ENCODE measurements around the gene ZNRF1. TPM values are rescaled to one million over a fixed set of nuclear protein-coding genes. Genes with fewer than 3 reads are reported as not detected.
A peak's percentile ranks its signal among the peaks of the same experiment; 100 is the strongest.

The ZNRF1 gene
- polyA plus RNA-seq, 1 donor, result 40.5 TPM

DNA sequence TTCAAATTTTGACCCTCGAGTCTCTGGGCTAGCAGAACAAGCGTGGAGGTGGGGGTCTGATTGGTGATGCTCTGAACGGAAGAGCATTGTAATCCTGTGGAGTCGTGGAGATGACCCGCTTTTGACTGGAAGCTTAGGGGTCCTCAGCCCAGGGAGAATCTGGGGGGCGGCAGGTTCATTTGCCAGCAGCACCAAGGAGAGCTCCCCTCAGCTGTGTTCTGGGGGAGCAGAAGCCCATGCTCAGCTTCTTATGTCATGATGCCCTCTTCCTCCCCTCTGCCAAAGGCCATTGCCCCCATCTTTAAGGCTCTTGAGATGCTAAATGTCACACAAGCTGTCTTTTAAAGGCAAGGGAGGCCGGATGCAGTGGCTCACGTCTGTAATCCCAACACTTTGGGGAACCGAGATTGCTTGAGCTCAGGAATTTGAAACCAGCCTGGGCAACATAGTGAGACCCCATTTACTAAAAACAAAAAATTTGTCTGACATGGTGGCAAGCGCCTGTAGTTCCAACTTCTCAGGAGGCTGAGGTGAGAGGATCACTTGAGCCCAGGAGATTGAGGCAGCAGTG lies 98.5 kb downstream of the ZNRF1 start:
- DNase-seq (ENCODE audit: low read depth), result no peak

DNA sequence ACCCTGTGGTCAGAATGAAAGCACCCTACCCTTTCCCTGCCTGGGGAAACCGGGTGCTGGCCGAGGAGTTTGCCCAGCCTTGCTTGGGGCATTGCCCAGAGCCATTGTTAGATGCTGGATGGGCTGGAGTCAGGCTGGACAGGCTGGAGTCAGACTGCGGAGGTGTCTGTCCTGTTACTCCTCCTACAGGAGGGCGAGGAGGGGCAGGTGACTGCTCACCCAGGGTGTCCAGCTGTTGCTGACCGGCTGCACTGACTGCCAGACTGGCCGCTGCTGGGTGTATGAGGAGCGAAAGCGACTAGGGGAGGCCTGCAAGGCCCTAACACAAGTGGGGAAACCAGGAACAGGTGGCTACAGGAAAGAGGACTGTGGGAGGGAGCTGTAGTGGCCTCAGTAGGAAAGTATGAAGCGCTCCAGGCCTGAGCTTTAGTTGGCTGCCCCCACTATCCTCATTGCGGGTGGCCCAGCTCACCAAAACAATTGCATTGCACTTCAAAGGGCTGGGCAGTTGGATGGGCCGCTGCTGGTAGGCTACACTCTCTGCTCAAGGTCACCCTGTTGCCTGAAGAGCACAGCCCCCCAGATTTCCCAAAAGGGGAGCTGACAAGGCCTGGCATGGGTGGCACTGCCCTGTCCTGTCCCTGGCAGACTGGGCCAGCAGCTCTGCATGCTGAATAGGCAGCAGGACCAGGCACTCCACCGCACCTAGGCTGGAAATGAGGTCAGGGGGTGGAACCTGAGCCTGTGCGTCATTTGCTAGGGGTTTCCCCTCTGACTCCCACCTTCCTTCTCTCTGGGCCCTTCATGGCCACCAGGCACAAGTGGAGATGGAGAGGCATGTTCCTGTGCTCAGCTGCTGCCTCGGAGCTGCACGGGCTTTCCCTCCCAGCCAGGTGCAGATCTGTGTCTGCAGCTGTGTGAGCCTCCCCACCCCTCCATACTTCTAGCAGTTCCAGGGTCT lies 99.4 kb downstream of the ZNRF1 start:
- no peak for DNase-seq (ENCODE audit: low read depth)

DNA sequence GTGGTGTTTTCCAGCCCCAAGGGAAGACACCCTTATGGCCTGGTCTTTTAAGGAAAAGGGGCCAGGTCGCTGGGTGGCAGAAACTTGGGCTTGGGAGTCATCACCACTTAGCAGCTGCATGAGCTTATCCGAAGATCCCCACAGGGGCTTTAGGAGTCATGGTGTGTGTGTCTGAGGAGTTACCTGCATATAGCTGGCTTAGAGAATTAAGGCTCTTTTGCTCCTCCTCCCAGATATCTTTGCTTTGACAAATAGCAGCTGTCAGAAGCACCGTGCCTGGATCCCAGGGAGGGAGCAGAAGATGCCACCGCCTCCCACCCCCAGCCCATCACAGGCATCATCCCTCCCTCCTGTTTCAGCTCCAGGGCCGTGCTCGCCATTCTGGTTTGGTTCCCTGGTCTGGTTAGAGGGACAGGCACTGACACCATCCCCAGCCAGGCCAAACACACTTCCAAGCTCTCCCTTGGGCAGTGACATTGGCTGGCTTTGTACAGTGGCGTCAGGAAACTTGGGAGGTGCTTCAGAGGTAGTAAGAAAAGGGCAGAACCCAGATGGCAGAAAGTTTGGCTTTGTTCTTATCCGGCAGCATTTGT lies 100.3 kb downstream of the ZNRF1 start:
- no peak for DNase-seq (ENCODE audit: low read depth)

DNA sequence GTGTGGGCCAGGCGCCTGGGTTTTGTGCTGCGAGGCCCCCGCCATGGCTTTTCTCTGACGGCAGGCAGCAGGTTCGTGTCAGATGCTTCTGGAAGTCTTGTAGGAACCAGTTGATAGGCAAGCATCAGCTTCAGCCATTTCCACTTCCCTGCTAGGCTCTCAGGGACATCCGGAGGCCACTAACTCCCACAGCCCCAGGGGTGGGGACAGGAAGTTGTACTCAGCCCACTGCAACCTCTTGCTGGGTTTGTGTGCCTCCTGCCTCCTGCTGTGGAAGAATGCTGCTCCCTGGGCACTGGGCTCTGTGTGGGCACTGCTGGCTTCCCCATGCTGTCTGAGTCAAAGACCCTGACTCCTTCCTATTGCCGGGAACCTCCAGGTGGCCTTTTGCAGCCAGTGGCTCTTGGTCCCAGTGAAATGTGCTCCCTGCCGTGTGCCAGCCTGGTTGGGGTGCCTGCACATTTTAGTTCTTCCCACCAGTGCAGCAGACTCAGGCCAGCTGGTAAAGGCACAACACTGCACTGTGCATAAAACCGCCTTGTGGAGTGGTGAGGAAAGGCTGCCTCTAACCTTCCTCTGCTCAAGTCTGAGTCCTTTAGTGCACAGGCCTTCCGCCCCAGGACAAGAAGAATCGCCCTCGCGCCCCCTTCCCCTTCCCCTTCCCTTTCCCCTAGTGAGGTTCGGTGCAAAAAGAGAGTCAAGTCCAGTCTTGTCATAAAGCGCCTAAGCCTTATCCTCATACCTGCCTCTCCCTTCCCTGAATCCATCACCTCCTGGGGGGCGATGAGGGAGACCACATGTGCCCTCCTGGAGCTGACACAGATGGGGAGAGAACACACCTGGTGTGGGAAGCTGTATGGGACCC lies 101.1 kb downstream of the ZNRF1 start:
- DNase-seq (ENCODE audit: low read depth), result no peak

DNA sequence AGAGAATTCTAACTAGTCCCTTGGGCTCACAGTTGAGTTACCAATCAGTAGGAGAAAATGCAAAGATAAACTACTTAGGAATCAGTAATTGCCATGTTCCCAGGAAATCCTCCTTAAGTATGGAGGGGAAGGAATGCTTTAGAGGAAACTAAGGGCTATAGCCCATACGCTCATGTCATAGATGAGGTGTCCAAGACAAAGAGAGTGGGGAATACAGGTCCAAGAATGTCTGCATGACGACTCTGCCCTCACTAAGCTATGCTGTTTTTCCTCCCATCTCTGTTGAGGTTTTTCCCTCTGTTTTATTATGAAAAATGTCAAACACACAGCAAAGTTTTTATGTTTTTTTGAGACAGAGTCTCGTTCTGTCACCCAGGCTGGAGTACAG lies 101.8 kb downstream of the ZNRF1 start:
- no peak for DNase-seq (ENCODE audit: low read depth)

DNA sequence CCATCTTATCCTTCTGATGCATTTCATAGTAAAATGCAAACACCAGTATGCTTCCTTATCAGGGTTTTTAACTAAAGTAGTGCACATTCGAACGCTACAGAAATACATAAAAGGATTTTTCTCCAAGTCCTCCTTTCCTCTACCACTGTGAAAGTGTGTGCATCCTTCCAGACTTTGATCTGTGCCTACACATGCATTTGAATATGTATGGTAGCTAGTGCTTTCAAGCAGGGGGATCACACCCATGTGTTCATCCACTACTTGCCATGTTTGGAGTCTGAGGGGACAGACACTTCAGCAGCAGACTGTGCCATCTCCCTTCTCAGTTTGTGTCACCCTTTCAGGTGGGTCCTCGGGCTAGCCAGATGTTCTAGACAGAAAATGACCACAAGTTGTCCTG lies 102.8 kb downstream of the ZNRF1 start:
- no peak for DNase-seq (ENCODE audit: low read depth)

DNA sequence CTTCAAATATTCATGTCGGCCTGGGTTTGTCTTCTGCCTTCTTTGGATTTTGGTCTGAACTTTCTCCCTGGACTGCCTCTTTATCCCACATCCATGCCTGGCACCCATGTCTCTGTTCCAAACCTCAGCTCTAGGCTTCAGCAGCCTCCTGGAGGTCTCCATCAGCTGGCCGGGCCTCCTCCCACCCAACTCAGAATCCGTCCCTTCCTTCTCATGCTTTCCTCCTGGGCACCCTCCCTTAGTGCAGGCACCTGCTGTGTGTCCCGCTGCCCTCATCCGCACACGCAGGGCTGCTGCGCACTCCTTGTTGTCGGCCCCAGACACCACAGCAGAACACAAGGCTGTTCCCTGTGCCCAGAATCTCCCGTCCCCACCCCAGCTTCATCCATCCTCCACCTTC lies 103.8 kb downstream of the ZNRF1 start:
- no peak for DNase-seq (ENCODE audit: low read depth)

DNA sequence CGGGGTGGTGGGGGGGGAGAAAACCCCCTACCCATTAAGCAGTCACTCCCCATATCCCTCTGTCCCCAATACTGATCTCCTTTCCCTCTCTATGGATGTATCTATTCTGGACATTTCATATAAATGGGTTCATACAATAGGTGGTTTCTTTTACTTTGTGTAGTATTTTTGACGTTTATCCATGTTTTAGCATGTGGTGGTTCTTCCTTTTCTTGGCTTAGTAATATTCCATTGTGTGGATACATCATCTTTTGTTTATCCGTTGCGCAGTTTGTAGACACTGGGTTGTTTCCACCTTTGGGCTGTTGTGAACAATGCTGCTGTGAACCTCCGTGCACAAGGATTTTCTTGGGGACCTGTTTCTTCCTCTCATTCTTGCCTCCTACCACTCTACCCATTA lies 105.2 kb downstream of the ZNRF1 start:
- DNase-seq (ENCODE audit: low read depth), result no peak

DNA sequence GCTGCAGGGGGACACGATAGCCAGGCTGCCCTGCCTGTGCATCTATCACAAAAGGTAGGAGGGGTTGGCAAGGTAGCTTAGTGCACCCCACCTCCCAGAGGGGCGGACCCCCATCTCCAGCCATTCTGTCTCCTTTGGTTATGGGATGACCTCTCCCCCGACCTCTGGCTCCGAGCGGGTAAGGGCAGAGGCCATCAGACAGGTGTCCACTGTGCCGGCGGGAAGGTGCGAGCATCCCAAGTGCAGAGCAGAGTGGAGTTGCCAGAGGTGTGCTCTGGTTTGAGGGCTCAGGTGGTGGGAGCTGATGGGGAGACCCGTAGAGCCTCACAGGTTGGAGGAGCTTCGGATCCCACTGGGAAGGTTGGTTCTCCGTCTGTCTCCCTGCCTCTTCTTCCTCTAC lies 106.0 kb downstream of the ZNRF1 start:
- DNase-seq (ENCODE audit: low read depth), result no peak

DNA sequence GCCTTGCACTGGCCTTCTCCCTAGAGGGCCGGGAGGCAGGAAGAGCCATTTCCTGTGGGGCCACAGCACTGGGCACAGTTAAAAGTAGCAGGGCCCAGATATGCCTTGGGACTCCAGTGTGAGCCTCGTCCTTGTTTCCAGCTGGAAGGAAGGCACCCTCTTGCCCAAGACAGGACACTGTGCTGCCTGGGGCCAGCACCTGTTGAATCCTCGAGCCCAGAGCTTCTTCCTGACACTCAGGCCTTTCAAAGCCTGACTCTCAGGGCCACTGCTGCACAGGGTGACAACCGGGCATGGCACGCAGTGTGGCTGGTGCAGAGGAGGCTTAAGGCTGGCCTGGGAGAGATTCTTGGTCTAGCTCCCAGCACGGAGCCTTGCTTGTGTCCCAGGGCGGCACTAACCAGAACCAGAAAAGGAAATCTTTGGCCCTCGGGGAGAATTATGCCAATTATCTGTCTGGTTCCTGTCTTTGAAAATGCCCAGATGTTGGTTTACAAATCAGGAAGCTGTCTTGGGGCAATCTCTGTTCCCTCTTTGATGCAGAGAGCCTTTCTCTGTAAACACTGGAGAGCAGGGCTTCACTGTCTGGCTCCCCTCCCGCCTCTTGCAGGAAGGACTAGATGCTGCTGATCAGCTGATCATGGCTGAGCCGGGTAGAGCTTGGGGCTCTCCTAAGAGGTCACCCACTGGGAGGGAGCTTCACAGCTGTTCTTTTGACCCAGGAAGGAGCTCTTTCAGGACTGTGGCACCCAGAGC lies 106.7 kb downstream of the ZNRF1 start:
- DNase-seq (ENCODE audit: low read depth), result no peak

DNA sequence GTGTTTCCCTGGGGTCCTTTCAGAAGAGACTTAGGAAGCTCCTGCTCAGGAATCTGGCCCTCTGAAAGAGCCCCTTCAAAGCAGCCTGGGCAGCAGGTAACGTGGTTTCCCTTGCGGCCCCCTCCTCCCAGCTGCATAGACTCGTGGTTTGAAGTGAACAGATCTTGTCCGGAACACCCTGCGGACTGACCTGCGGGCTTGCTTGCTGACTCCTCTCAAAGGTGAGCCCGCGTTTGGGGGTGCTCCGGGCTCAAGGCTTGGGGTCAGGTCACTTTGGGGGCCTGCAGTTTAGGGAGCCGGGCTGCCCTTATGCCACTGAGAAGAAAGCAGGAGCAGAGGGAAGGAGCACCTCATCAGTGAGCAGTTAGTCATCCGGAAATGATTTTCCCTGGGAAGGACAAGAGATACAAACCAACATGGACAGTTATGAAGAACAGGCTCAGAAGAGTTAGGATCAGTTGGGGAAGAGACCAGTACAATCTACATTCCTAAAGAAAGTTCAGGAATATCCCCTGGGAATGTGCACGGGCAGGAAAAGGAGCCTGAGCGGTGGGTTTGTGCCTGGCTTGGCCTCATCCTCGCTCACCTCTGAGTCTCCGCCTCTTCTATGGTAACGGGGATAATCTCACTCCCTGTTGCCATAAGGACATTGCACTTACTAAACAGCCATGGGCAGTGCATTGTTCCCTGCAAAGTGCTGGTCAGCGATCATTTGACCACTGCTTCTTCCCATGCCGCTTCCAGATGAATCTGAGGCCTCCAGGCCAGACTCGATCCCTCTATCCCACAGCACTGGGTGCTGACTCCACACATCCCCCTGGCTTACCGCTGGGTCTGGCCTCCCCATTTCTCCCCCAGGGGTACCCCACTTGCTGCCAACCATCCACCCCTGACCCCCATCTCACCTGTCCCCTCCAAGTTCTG lies 107.8 kb downstream of the ZNRF1 start:
- no peak for DNase-seq (ENCODE audit: low read depth)

DNA sequence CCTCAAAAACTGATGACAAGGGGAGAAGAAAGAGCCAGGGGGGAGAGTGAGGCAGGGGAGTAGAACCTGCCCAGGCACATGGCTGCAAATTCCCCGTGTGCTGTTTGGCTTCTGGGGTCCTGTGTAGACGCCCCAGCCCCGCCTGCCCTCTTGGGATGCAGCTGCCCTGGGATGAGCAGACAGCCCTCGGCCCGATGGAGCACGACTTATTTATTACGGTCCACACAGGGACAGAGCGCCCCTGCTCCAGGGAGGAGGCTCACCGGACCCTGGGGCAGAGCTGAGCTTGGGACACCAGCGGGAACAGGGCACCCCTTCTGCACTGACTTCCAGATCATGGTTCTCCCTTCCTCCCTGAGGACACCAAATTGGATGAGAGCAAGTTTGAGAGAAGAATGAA lies 108.7 kb downstream of the ZNRF1 start:
- DNase-seq (ENCODE audit: low read depth), result no peak

DNA sequence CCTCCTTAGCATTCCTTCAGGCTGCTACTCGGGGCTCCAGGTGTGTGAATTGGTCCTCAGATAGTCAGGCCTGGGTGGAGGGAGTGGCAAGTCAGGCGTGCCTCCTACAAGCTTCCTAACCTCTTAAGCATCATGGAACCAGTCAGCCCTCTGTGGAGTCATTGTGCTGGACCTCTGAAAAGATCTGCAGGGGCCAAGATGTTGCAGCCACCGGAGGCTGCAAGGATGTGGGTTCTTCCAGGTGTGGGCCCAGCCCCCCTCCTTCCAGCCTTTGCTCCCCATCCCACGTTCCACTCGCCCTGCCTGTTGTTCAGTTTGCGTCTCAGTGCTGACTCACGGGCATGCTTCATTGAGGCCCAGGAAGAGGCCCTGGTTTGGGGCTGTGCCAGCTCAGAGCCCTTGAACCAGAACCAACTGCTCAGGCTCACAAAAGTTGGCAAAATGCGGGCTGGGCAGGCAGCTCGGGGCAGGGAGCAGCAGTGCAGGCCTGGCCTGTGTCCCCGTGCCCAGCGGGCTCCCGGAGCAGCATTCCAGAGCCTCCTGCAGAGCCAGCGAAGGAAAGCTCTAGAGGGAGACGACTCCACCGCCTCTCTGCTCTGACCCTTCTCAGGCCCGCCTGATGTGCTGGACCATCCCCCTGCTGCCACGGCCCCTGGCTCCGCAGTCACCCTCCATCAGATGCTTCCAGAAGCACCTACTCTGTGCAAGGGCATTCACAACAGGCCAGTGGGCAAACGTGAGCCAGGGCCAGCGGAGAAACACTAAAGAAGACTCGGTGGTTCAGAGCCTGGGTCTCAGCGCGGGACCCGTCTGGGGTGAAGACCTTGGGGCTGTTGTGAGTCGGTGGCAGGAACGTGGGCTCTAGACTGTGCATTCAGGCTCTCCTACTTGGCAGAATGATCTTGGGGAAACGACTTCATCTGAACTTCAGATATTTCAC lies 110.2 kb downstream of the ZNRF1 start:
- DNase-seq (ENCODE audit: low read depth), result no peak

DNA sequence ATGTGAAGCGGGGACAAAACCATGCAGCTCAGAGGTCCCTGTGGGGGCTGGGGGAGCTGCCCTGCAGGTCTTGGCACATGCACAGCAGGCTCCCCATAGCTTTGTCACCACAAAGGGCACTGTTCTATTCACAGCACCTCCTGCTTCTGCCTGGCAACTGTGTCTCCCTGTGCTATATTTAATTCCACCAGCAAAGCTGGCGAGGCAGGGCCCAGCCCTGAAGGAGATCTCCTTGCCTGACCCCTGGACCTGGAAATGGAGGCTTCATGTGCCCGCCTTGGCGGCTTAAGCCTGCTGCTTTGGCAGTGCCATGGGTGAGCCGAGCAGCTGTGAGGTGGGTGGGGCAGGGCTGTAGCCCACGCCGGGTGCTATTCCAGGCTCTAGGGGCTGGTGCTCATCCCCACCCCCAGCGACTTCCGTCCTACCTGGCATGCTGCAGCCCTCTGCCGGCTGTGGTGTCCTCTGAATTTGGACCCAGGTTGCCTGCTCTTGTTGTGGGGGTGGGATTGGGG lies 111.0 kb downstream of the ZNRF1 start:
- DNase-seq (ENCODE audit: low read depth), result no peak

DNA sequence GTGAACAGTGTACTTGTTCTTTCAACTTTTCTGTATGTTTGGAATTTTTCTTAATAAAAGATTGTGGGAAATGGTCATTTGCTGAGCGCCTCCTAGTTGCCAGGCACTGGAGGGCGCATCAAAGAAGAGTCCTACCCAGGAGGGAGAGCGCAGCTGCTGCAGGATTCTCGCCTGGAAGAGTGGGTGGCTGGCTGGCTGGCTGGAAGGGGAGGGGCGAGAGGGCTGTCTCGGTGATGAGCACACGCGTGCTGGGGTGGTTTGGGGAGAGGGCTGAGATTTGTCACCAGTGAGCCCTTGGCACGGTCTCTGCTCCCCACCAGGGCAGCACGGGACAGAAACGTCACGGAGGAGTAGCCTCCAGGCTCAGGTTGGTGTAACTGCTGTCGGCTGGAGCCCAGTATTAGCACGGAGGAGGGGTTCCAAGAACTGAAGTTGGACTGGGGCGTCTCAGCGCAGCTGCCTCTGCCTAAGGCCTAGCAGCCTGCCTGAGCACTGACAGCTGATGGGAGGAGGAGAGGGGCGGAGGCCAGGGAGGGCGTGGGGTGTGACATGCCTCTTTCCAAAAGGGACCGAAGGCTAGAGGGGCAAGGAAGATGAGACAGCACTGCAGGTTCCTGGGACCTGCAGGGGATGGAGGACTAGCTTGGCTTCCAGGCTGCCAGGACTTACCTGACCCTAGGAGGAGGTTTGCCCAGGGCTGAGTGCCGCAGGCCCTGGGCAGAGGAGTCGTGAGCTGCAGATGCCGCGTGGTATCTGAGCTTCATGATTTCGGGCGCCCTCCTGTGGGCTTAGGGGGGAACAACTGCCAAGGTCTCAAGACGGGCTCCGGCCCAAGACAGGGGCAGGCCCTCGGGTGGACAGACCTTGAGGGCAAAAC lies 112.1 kb downstream of the ZNRF1 start:
- DNase-seq (ENCODE audit: low read depth), result peak; percentile 72

DNA sequence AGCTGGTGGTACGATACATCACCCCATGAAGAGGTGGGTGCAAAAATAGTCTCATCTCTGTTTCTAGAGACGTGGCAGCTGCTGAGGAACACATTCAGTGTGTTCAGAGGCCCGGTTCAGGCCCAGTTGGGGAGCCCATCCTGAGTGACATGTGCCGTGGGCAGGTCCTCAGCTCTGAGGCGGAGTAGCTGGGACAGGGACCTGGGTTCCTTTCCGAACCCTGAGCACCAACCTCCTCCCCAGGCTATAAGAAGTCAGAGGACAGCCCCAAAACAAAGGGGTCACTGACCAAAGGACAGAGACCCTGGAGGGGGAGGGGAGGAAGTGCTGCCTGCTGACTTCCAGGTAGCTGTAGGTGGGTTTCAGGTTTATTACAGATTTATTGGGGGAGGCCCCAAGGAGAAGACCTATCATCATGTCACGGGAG lies 112.7 kb downstream of the ZNRF1 start:
- no peak for DNase-seq (ENCODE audit: low read depth)

DNA sequence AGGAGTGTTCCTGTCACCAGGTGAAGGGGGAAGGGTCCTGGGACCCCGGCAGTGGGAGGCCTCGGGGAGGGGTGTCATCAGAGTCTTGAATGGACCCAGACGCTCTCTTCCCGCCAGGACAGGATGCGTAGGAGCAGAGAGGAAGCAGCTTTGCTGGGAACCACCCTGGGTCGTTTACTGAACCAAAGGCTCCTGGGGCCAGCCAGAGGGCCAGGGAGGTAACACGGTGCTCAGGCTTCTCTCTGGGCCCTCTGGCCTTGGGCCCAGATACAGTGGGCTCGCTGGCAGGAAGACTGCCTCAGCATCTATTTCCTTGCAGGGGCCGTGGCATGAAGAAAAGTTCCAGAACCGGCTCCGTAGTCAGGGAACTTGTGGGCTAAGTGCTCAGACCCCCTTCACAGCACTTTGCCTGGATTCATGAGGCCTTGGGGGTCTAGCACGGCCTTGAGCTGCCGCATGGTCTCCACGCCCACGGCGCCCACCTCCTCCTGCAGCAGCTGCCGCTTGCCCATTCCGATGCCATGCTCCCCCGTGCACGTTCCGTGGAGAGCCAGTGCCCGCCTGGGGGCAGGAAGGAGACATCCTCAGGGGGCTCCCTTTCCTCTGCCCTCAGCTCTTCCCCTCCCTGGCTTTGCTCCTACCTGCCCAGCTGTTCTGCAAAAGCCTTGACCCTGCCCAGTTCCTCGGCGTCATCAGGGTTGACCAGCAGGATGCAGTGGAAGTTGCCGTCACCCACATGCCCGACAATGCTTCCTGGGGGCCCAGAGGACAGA lies 113.3 kb downstream of the ZNRF1 start:
- no peak for DNase-seq (ENCODE audit: low read depth)
